Heart left ventricle (tissue), 13 donors: Measurements from ENCODE around the gene TRPV4.

ENCODE experiments used
- POLR2A ChIP-seq, 2 donors: fragments of 450-650 bp; IDR thresholded peaks; one replicate each; pipeline ENCODE4 v1.6.1; 2017; ENCODE audit warnings: antibody characterized with exemption in 2 of 2, mild to moderate bottlenecking in 2 of 2, moderate library complexity in 2 of 2
- TF ChIP-seq, protein P1 (sequence below), 12 donors: fragments of 200-600 bp; sonication (generic) in 4 of 12; IDR thresholded peaks; one replicate each; pipeline versions ENCODE4 v1.5.0 to v1.8.0; 2018 to 2022; ENCODE audit warnings: antibody characterized with exemption in 12 of 12, mild to moderate bottlenecking in 5 of 12
- donor health status: ischemic (EF 13 %, LVEDD 7.1; RV severe dilation, severe dysfunction).
- donor health status: DM: no; HTN: yes; CAD: no.
- donor health status: DM: no; HTN: no; CAD: no.
- donor health status: ischemic (EF 25% LVEDD 6.9; RV normal size, moderate dysfunction).
- donor health status: ischemic (EF 25% LVEDD 5.7; RV mildly dilated, moderate dysfunction).
- donor health status: ischemic (EF 35%, LVEDD 5.7; RV mildly dilated, moderate dysfunction).
- donor health status: nonischemic (EF 11% LVEDD 7.7; RV severe dilation, severe dysfunction).
- donor health status: DM: yes; HTN: yes; CAD: no.
- donor health status: PGD.
- donor health status: ischemic (EF 29% LVEDD 5.4; RV normal size, mild dysfunction).
- donor health status: nonischemic (EF 23%, LVEDD 6.1; RV moderate dilation, normal function).

DNA sequence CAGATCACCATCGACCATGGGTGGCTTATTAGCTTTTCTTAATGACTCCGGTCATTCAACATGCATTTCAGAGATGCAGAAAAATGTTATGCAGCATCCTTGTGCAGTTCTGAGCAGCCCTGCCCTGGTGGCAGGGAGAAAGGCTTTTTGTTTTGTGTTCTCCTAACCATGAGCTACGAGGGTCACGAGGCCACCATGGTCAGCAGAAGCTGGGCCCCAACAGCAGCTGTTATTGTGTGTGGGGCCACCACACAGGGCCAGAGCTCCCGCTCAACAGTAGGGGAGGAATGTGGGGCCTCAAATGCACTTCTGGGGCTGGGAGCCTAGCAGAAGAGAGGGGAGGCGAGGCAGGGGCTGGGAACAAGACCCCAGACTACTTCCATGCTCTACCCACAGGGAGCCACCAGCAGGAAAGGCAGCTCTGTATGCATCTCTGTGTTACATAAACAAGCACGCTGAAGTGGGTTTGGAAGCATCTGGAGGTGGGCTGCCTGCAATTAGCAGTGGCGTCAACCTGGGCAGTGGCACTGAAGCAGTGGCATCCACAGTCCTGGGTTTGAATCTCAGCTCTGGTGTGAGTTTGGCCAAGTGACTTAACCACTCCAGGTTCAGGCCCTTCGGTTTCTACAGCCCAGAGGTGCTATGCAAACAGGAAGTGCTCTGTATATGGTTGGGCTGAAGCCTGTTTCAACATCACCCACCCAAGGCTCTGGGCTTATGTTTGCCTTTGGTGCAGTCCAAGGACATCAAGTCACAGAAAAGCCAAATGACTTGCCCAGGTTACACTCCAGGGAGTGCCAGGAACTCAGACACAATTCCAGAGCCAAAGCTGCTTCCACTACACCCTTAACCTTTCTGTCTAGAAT lies 30.9 kb upstream of the TRPV4 start:
- TF ChIP-seq, protein P1, sequence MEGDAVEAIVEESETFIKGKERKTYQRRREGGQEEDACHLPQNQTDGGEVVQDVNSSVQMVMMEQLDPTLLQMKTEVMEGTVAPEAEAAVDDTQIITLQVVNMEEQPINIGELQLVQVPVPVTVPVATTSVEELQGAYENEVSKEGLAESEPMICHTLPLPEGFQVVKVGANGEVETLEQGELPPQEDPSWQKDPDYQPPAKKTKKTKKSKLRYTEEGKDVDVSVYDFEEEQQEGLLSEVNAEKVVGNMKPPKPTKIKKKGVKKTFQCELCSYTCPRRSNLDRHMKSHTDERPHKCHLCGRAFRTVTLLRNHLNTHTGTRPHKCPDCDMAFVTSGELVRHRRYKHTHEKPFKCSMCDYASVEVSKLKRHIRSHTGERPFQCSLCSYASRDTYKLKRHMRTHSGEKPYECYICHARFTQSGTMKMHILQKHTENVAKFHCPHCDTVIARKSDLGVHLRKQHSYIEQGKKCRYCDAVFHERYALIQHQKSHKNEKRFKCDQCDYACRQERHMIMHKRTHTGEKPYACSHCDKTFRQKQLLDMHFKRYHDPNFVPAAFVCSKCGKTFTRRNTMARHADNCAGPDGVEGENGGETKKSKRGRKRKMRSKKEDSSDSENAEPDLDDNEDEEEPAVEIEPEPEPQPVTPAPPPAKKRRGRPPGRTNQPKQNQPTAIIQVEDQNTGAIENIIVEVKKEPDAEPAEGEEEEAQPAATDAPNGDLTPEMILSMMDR (IDR thresholded peaks at IDR 0.05), result no peak
- no peak for TF ChIP-seq POLR2A (IDR thresholded peaks at IDR 0.05)
